HEK293 (cell line): Measurements from ENCODE around the gene CCDC61.

Experiments used
- CTCF ChIA-PET: fragments of 350-600 bp; formaldehyde crosslinking; extraction: SDS; loops from one replicate; lab custom pipeline; 2021; ENCODE audit warnings: antibody characterized with exemption; lab: Yijun Ruan, JAX
- POLR2A ChIA-PET: fragments of 300-600 bp; formaldehyde crosslinking; extraction: SDS; loops from one replicate; lab custom pipeline; 2020; ENCODE audit warnings: antibody characterized with exemption, inconsistent platforms; lab: Yijun Ruan, JAX
- H3K27ac ChIP-seq: fragments of 200-500 bp; sonication (Bioruptor generic); 2 replicates; pipeline ENCODE4 v1.5.1; 2014; ENCODE audit warnings: low read depth, low read length, control low read depth, inconsistent platforms; ENCODE audit errors: extremely low read depth
- H3K36me3 ChIP-seq, 2 experiments: fragments of 200-500 bp in 1 of 2; sonication (Bioruptor generic) in 1 of 2; 1 replicate in 1 of 2; 2 replicates in 1 of 2; pipeline ENCODE4 v1.5.1; 2014 to 2017; ENCODE audit warnings: inconsistent platforms in 2 of 2, low read length in 2 of 2; ENCODE audit not compliant: control insufficient read depth in 2 of 2, insufficient read depth in 1 of 2
- H3K4me1 ChIP-seq: fragments of 200-500 bp; sonication (Bioruptor generic); 2 replicates; pipeline ENCODE4 v1.5.1; 2014; ENCODE audit warnings: mild to moderate bottlenecking, low read length, inconsistent platforms; ENCODE audit not compliant: control insufficient read depth, insufficient read depth
- H3K4me3 ChIP-seq: 2 replicates; pipeline ENCODE4 v1.5.1; 2011; ENCODE audit warnings: low read depth, mild to moderate bottlenecking, control low read depth, low read length, moderate library complexity
- H3K9me3 ChIP-seq: fragments of 200-500 bp; sonication (Bioruptor generic); 2 replicates; pipeline ENCODE4 v1.5.1; 2014; ENCODE audit warnings: low read depth, low read length, inconsistent platforms; ENCODE audit not compliant: control insufficient read depth, insufficient read depth
- HOXD13 ChIP-seq: sonication (generic); formaldehyde crosslinking; IDR thresholded peaks from 2 replicates; pipeline ENCODE4 v1.8.0; 2022; ENCODE audit warnings: missing genetic modification reagents, borderline replicate concordance
- KLF9 ChIP-seq: fragments of 450-650 bp; formaldehyde crosslinking; IDR thresholded peaks from 2 replicates; pipeline ENCODE4 v1.5.1; 2016; ENCODE audit warnings: missing biosample characterization, missing genetic modification characterization, low read depth
- OVOL3 ChIP-seq: fragments of 450-650 bp; formaldehyde crosslinking; IDR thresholded peaks from 2 replicates; pipeline ENCODE4 v1.5.1; 2016; ENCODE audit warnings: missing biosample characterization, missing genetic modification characterization
- SETDB1 ChIP-seq: IDR thresholded peaks from one replicate; pipeline ENCODE4 v1.6.1; 2017; ENCODE audit warnings: mild to moderate bottlenecking, low read length, moderate library complexity, mixed read lengths; ENCODE audit not compliant: insufficient read length
- SP7 ChIP-seq: fragments of 450-650 bp; formaldehyde crosslinking; IDR thresholded peaks from 2 replicates; pipeline ENCODE4 v1.5.1; 2016; ENCODE audit warnings: missing biosample characterization, missing genetic modification characterization
- ZBTB20 ChIP-seq: fragments of 450-650 bp; formaldehyde crosslinking; IDR thresholded peaks from 2 replicates; pipeline ENCODE4 v1.5.1; 2016; ENCODE audit warnings: missing biosample characterization, missing genetic modification characterization
- ZBTB8A ChIP-seq: fragments of 450-650 bp; formaldehyde crosslinking; IDR thresholded peaks from 2 replicates; pipeline ENCODE4 v1.5.1; 2016; ENCODE audit warnings: missing biosample characterization, missing genetic modification characterization
- ZEB2 ChIP-seq: fragments of 450-650 bp; formaldehyde crosslinking; IDR thresholded peaks from 2 replicates; pipeline ENCODE4 v1.5.1; 2016; ENCODE audit warnings: missing biosample characterization, missing genetic modification characterization
- ZFHX2 ChIP-seq: fragments of 450-650 bp; formaldehyde crosslinking; conservative IDR thresholded peaks from 2 replicates; pipeline ENCODE4 v1.5.1; 2016; ENCODE audit warnings: missing biosample characterization, missing genetic modification characterization
- ZNF155 ChIP-seq: fragments of 450-650 bp; formaldehyde crosslinking; IDR thresholded peaks from 2 replicates; pipeline ENCODE4 v1.5.1; 2016; ENCODE audit warnings: missing biosample characterization, missing genetic modification characterization
- ZNF175 ChIP-seq: fragments of 450-650 bp; formaldehyde crosslinking; IDR thresholded peaks from 2 replicates; pipeline ENCODE4 v1.5.1; 2016; ENCODE audit warnings: missing biosample characterization, missing genetic modification characterization
- ZNF214 ChIP-seq: fragments of 450-650 bp; formaldehyde crosslinking; IDR thresholded peaks from 2 replicates; pipeline ENCODE4 v1.5.1; 2017; ENCODE audit warnings: missing biosample characterization, mild to moderate bottlenecking, missing genetic modification characterization, borderline replicate concordance
- ZNF23 ChIP-seq: fragments of 450-650 bp; formaldehyde crosslinking; IDR thresholded peaks from 2 replicates; pipeline ENCODE4 v1.5.1; 2016; ENCODE audit warnings: missing biosample characterization, missing genetic modification characterization, borderline replicate concordance
- ZNF24 ChIP-seq: fragments of 450-650 bp; formaldehyde crosslinking; IDR thresholded peaks from 2 replicates; pipeline ENCODE4 v1.5.1; 2016; ENCODE audit warnings: missing biosample characterization, missing genetic modification characterization
- ZNF37A ChIP-seq: fragments of 450-650 bp; IDR thresholded peaks from 2 replicates; pipeline ENCODE4 v1.5.1; 2018; ENCODE audit warnings: missing biosample characterization, missing genetic modification characterization
- ZNF394 ChIP-seq: fragments of 450-650 bp; formaldehyde crosslinking; IDR thresholded peaks from 2 replicates; pipeline ENCODE4 v1.5.1; 2016; ENCODE audit warnings: missing biosample characterization, missing genetic modification characterization, mild to moderate bottlenecking, moderate library complexity, borderline replicate concordance
- ZNF423 ChIP-seq: fragments of 450-650 bp; formaldehyde crosslinking; IDR thresholded peaks from 2 replicates; pipeline ENCODE4 v1.5.1; 2016; ENCODE audit warnings: missing biosample characterization, missing genetic modification characterization
- ZNF510 ChIP-seq: fragments of 450-650 bp; formaldehyde crosslinking; IDR thresholded peaks from 2 replicates; pipeline ENCODE4 v1.5.1; 2018; ENCODE audit warnings: mild to moderate bottlenecking, missing genetic modification characterization, missing biosample characterization; ENCODE audit not compliant: insufficient replicate concordance
- ZNF600 ChIP-seq: fragments of 450-650 bp; formaldehyde crosslinking; IDR thresholded peaks from 2 replicates; pipeline ENCODE4 v1.5.1; 2016; ENCODE audit warnings: missing biosample characterization, missing genetic modification characterization
- ZNF624 ChIP-seq: fragments of 450-650 bp; formaldehyde crosslinking; IDR thresholded peaks from 2 replicates; pipeline ENCODE4 v1.5.1; 2017; ENCODE audit warnings: missing biosample characterization, missing genetic modification characterization
- ZNF677 ChIP-seq: fragments of 450-650 bp; IDR thresholded peaks from 2 replicates; pipeline ENCODE4 v1.5.0; 2018; ENCODE audit warnings: missing biosample characterization, mild to moderate bottlenecking, missing genetic modification characterization, moderate library complexity
- ZNF768 ChIP-seq: fragments of 450-650 bp; formaldehyde crosslinking; IDR thresholded peaks from 2 replicates; pipeline ENCODE4 v1.5.1; 2018; ENCODE audit warnings: missing biosample characterization, mild to moderate bottlenecking, missing genetic modification characterization
- ZNF777 ChIP-seq: fragments of 450-650 bp; formaldehyde crosslinking; IDR thresholded peaks from 2 replicates; pipeline ENCODE4 v1.5.1; 2017; ENCODE audit warnings: missing biosample characterization, missing genetic modification characterization, borderline replicate concordance
- ZNF791 ChIP-seq: fragments of 450-650 bp; formaldehyde crosslinking; IDR thresholded peaks from 2 replicates; pipeline ENCODE4 v1.5.1; 2016; ENCODE audit warnings: missing biosample characterization, missing genetic modification characterization
- ZNF792 ChIP-seq: fragments of 450-650 bp; formaldehyde crosslinking; IDR thresholded peaks from 2 replicates; pipeline ENCODE4 v1.5.1; 2016; ENCODE audit warnings: missing biosample characterization, missing genetic modification characterization
- ZNF830 ChIP-seq: fragments of 450-650 bp; IDR thresholded peaks from 2 replicates; pipeline ENCODE4 v1.5.0; 2018; ENCODE audit warnings: missing biosample characterization, missing genetic modification characterization, low read depth, mild to moderate bottlenecking, moderate library complexity
- ZNF843 ChIP-seq: fragments of 450-650 bp; formaldehyde crosslinking; IDR thresholded peaks from 2 replicates; pipeline ENCODE4 v1.5.1; 2016; ENCODE audit warnings: missing biosample characterization, missing genetic modification characterization
- ZSCAN23 ChIP-seq: fragments of 450-650 bp; formaldehyde crosslinking; IDR thresholded peaks from 2 replicates; pipeline ENCODE4 v1.5.1; 2016; ENCODE audit warnings: missing biosample characterization, missing genetic modification characterization
- TF ChIP-seq, protein P1 (sequence below): fragments of 450-650 bp; formaldehyde crosslinking; IDR thresholded peaks from 2 replicates; pipeline ENCODE4 v1.5.1; 2016; ENCODE audit warnings: missing biosample characterization, missing genetic modification characterization
- TF ChIP-seq, protein P2 (sequence below): fragments of 450-650 bp; formaldehyde crosslinking; IDR thresholded peaks from 2 replicates; pipeline ENCODE4 v1.5.0; 2017; ENCODE audit warnings: missing biosample characterization, missing genetic modification characterization, borderline replicate concordance
- TF ChIP-seq, protein P3 (sequence below): fragments of 450-650 bp; formaldehyde crosslinking; IDR thresholded peaks from 2 replicates; pipeline ENCODE4 v1.5.1; 2016; ENCODE audit warnings: missing biosample characterization, missing genetic modification characterization
- TF ChIP-seq, protein P4 (sequence below): fragments of 450-650 bp; formaldehyde crosslinking; IDR thresholded peaks from 2 replicates; pipeline ENCODE4 v1.5.1; 2016; ENCODE audit warnings: missing biosample characterization, missing genetic modification characterization

The CCDC61 gene

DNA sequence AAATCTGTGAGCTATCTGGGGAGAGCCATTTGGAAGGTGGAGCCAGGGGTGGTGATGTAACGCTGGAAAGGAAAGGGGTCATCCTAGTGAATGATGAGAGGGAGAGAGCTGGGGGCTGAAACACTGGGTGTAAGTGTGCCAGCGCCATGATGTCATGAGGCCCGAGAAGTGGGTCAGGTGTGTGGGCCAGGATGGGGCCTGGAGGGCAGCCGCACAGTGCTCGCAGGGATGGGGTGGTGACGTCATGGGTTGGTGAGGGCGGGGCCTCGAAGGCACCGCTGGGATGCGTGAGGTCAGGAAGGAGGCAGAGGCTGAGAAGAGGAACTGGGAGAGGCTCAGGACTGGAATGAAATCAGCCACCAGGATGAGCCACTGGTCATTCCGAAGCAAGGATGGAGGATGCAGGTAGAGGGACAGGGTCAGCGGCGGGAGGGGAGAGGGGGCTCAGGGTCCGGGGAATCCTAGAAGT is 4.4 kb downstream of the CCDC61 start (continued):
- TF ChIP-seq ZEB2 (tag by site-specific recombination) (peak; percentile 90), ZNF768 (no peak), ZNF777 (no peak; the same call in 1 of the 2 replicates), ZNF24 (tag by site-specific recombination) (peak; percentile 87), ZNF510 (no peak), ZNF843 (tag by site-specific recombination) (peak; percentile 48; the same call in 1 of the 2 replicates), ZSCAN23 (peak; percentile 61; the same call in 1 of the 2 replicates), ZBTB20 (tag by site-specific recombination) (peak; percentile 47; the same call in 1 of the 2 replicates)
- TF ChIP-seq, protein P1, sequence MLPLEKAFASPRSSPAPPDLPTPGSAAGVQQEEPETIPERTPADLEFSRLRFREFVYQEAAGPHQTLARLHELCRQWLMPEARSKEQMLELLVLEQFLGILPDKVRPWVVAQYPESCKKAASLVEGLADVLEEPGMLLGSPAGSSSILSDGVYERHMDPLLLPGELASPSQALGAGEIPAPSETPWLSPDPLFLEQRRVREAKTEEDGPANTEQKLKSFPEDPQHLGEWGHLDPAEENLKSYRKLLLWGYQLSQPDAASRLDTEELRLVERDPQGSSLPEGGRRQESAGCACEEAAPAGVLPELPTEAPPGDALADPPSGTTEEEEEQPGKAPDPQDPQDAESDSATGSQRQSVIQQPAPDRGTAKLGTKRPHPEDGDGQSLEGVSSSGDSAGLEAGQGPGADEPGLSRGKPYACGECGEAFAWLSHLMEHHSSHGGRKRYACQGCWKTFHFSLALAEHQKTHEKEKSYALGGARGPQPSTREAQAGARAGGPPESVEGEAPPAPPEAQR (tag by site-specific recombination): 0 out of 2 replicates have a peak, but pooled peaks have one; percentile 76

DNA sequence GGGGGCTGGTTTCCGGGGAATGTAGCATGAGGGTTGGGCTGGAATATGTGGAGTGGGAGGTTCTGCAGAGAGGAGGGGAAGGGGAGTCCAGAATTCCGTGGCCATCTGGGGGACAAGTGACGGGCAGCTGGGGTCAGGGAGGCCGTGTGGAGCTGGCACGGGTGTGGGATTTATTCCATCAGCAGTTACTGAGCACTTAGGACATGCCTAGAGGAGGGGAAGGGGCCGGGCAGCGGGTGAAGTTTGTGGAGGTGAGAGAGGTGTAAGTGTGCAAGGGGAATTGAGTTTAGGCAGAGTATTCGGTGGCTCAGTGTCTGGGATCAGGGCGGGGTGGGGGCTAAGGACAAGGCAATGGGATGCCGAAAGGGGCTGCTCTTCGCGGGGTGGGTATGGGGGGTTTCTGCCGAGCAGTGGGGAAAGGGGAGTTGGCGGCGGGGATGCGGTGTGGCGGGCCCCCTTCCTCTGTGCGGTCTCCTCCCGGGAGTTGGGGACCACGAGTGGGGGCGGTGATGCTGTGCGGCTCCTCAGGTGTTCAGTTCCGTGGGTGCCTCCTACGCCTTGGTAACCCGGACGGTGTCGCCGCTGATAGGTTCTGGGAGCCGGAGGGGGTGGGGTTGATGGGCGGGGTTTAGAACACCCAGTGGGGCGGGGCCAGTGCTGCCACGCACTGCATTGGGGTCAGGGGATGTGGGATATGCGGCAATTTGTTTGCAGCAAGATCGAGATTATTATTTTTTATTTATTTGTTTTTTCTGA is 5.4 kb downstream of the CCDC61 start:
- Histone ChIP-seq H3K36me3 (peaks cover 4 to 9% of the 10 kb centered on the region in 2 experiments; a peak in 2 of 3 replicates), H3K9me3 (no peaks in the 10 kb centered on the region), H3K27ac (no peak overlapping the region), H3K4me1 (peaks cover 13% of the 10 kb centered on the region), H3K4me3 (peak overlapping the region; percentile 21)
- ChIA-PET CTCF (interaction anchor here (0.7 to 1.2 kb wide), 2 partner anchors 9 to 10 kb away, joined by 3 to 4 read pairs; no protein-coding TSS in a partner anchor), POLR2A (interaction anchor here (1.1 kb wide), 1 partner anchor 52 kb away, joined by 5 read pairs; no protein-coding TSS in a partner anchor)
- TF ChIP-seq HOXD13 (CRISPR knock-in tag): no peak
- TF ChIP-seq ZNF677 (tag by site-specific recombination): no peak
- no peak for TF ChIP-seq SP7 (tag by site-specific recombination)
- TF ChIP-seq ZNF23 (tag by site-specific recombination): no peak
- TF ChIP-seq, protein P2, sequence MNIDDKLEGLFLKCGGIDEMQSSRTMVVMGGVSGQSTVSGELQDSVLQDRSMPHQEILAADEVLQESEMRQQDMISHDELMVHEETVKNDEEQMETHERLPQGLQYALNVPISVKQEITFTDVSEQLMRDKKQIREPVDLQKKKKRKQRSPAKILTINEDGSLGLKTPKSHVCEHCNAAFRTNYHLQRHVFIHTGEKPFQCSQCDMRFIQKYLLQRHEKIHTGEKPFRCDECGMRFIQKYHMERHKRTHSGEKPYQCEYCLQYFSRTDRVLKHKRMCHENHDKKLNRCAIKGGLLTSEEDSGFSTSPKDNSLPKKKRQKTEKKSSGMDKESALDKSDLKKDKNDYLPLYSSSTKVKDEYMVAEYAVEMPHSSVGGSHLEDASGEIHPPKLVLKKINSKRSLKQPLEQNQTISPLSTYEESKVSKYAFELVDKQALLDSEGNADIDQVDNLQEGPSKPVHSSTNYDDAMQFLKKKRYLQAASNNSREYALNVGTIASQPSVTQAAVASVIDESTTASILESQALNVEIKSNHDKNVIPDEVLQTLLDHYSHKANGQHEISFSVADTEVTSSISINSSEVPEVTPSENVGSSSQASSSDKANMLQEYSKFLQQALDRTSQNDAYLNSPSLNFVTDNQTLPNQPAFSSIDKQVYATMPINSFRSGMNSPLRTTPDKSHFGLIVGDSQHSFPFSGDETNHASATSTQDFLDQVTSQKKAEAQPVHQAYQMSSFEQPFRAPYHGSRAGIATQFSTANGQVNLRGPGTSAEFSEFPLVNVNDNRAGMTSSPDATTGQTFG: no peak
- no peak for TF ChIP-seq ZNF423 (tag by site-specific recombination)
- no peak for TF ChIP-seq ZNF37A (tag by site-specific recombination)
- TF ChIP-seq, protein P3, sequence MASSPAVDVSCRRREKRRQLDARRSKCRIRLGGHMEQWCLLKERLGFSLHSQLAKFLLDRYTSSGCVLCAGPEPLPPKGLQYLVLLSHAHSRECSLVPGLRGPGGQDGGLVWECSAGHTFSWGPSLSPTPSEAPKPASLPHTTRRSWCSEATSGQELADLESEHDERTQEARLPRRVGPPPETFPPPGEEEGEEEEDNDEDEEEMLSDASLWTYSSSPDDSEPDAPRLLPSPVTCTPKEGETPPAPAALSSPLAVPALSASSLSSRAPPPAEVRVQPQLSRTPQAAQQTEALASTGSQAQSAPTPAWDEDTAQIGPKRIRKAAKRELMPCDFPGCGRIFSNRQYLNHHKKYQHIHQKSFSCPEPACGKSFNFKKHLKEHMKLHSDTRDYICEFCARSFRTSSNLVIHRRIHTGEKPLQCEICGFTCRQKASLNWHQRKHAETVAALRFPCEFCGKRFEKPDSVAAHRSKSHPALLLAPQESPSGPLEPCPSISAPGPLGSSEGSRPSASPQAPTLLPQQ (tag by site-specific recombination): peak; percentile 48; the same call in 1 of the 2 replicates
- no peak for TF ChIP-seq ZNF394
- TF ChIP-seq ZNF792 (tag by site-specific recombination): no peak
- peak; percentile 20 for TF ChIP-seq ZNF600 (tag by site-specific recombination)
- TF ChIP-seq ZNF175 (tag by site-specific recombination): no peak
- peak; percentile 59 for TF ChIP-seq ZFHX2
- peak; percentile 20; the same call in 1 of the 2 replicates for TF ChIP-seq KLF9
- no peak for TF ChIP-seq ZNF830 (tag by site-specific recombination)
- TF ChIP-seq OVOL3 (tag by site-specific recombination): no peak
- TF ChIP-seq ZBTB8A (tag by site-specific recombination): no peak
- TF ChIP-seq ZNF791 (tag by site-specific recombination): no peak
- TF ChIP-seq ZNF214 (tag by site-specific recombination): no peak
- TF ChIP-seq ZNF155 (tag by site-specific recombination): no peak
- no peak for TF ChIP-seq ZNF624 (tag by site-specific recombination)
- no peak for TF ChIP-seq SETDB1
- TF ChIP-seq, protein P4, sequence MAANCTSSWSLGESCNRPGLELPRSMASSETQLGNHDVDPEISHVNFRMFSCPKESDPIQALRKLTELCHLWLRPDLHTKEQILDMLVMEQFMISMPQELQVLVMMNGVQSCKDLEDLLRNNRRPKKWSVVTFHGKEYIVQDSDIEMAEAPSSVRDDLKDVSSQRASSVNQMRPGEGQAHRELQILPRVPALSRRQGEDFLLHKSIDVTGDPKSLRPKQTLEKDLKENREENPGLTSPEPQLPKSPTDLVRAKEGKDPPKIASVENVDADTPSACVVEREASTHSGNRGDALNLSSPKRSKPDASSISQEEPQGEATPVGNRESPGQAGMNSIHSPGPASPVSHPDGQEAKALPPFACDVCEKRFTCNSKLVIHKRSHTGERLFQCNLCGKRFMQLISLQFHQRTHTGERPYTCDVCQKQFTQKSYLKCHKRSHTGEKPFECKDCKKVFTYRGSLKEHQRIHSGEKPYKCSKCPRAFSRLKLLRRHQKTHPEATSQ (tag by site-specific recombination): no peak
